Measurements from ENCODE around the gene OTOP3. TPM values are rescaled to one million over a fixed set of nuclear protein-coding genes. Genes with fewer than 3 reads are reported as not detected.

The OTOP3 gene
- total and polyA plus RNA-seq, 2 donors (not counting 3 experiments of a cell fraction or from before 2014, with no cell fraction given): not detected

DNA sequence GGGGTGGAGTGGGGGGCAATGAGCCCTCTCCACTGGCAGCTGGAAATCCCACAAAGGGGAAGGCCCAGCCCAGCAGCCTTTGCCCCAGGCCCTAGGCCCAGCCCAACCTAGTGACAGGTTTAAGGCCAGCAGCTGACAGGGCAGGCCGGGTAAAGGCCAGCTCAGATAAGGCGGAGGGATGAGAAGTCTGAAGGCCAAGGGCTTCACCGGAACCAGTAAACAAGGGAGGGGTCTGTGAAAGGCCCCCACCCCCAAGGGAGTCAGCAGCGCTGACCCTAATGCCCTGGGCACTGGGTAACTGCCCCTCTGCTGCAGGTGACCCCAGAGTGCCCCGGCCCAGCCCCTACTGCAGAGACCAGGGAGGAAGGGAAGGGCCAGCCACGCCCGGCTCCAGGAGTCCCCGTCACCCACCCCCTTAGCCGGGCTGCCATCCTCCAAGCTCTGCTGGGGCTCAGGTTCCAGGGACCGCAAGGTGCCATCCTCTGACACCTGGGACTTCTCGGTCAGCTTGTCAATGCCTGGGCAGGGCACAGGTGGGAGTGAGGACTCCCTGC, 17.5 kb downstream of the OTOP3 start:
- intact Hi-C loops (cut with micrococcal nuclease): no loop called here
- no peaks in the 10 kb centered on the region for H3K27me3 ChIP-seq (ENCODE audit: control insufficient read depth in 2 of 2, insufficient read depth in 2 of 2, low read length in 2 of 2)

DNA sequence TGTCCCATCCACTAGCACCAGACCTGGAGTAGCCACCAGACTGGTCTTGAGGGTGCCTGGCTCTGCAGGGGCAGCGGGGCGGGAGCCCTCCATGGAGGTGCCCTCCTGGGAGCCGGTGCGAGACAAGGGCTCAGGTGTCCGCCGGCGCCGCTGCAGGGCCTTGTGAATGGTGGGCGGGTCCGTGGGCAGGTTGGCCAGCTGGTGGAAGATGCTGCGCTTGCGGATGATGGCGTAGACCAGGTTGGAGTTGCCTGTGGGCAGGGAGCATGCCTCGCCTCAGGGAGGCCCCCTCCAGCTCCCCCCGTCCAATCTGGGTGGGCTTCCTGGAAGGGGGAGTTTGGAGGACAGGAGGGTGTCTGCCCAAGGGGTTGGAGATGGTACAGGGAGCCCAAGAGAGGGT, 18.4 kb downstream of the OTOP3 start:
- TF ChIP-seq POLR2AphosphoS5 (IDR thresholded peaks at IDR 0.05; ENCODE audit: insufficient read depth, low read depth, low read length) (no peak), JUN (IDR thresholded peaks at IDR 0.05; ENCODE audit: borderline replicate concordance, insufficient read depth, insufficient read length, low read depth) (no peak), GATA2 (IDR thresholded peaks at IDR 0.05; ENCODE audit: insufficient read depth, insufficient read length, low read depth, low read length) (no peak)
- TF ChIP-seq, protein P1, sequence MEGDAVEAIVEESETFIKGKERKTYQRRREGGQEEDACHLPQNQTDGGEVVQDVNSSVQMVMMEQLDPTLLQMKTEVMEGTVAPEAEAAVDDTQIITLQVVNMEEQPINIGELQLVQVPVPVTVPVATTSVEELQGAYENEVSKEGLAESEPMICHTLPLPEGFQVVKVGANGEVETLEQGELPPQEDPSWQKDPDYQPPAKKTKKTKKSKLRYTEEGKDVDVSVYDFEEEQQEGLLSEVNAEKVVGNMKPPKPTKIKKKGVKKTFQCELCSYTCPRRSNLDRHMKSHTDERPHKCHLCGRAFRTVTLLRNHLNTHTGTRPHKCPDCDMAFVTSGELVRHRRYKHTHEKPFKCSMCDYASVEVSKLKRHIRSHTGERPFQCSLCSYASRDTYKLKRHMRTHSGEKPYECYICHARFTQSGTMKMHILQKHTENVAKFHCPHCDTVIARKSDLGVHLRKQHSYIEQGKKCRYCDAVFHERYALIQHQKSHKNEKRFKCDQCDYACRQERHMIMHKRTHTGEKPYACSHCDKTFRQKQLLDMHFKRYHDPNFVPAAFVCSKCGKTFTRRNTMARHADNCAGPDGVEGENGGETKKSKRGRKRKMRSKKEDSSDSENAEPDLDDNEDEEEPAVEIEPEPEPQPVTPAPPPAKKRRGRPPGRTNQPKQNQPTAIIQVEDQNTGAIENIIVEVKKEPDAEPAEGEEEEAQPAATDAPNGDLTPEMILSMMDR (IDR thresholded peaks at IDR 0.05; ENCODE audit: extremely low read depth in 1 of 2, insufficient read depth in 1 of 2, low read depth in 1 of 2, low read length in 2 of 2): no peak
- no TSS peak for BruUV-seq (replicated peaks)
- dilution Hi-C loops (cut with MboI; ENCODE audit: extremely low pct_ligation_motif_present, low sequenced_read_pairs) (no loop called here), intact Hi-C loops (cut with micrococcal nuclease) (no loop called here)
- H3K9me3 ChIP-seq (replicated peaks; ENCODE audit: control insufficient read depth, insufficient read depth, low read length): no peaks in the 10 kb centered on the region
- no peak for DNase-seq (ENCODE audit: low read depth, low spot score)
- ChIA-PET CTCF (no interaction called here), POLR2A (no interaction called here)
- no peaks in the 10 kb centered on the region for H3K79me2 ChIP-seq (ENCODE audit: control insufficient read depth, insufficient read depth, low read length)
- H3K27me3 ChIP-seq (ENCODE audit: control insufficient read depth in 2 of 2, insufficient read depth in 2 of 2, low read length in 2 of 2): no peaks in the 10 kb centered on the region
- no peaks in the 10 kb centered on the region for H4K20me1 ChIP-seq (replicated peaks; ENCODE audit: control insufficient read depth, extremely low read depth, insufficient read depth, low read length)
- H3K27ac ChIP-seq (ENCODE audit: insufficient read depth, low read depth, low read length): no peak overlapping the region
- H3K4me1 ChIP-seq (ENCODE audit: control insufficient read depth, extremely low read depth, insufficient read depth, low read length): no peaks in the 10 kb centered on the region
- H2AFZ ChIP-seq (ENCODE audit: low read depth, low read length): no peak overlapping the region
- H3K9me1 ChIP-seq (replicated peaks; ENCODE audit: control insufficient read depth, extremely low read depth, insufficient read depth, low read length): no peaks in the 10 kb centered on the region
- H3K36me3 ChIP-seq (ENCODE audit: control insufficient read depth in 2 of 2, extremely low read depth in 1 of 2, insufficient read depth in 2 of 2, low read length in 2 of 2): no peaks in the 10 kb centered on the region
- no peak overlapping the region for H3K9ac ChIP-seq (replicated peaks; ENCODE audit: extremely low read depth, insufficient read depth, low read length)
- H3K4me3 ChIP-seq (replicated peaks in 1 of 3; ENCODE audit: insufficient read depth in 1 of 3, low read depth in 1 of 3, low read length in 3 of 3): no peak overlapping the region
- FAIRE-seq: no peak
- no peak overlapping the region for H3K4me2 ChIP-seq (ENCODE audit: insufficient read depth, low read length)

More for the DNA sequence above, 17.5 kb downstream of the OTOP3 start:
- Histone ChIP-seq H3K4me3 (replicated peaks in 1 of 3; ENCODE audit: insufficient read depth in 1 of 3, low read depth in 1 of 3, low read length in 3 of 3) (no peak overlapping the region), H3K36me3 (ENCODE audit: control insufficient read depth in 2 of 2, extremely low read depth in 1 of 2, insufficient read depth in 2 of 2, low read length in 2 of 2) (no peaks in the 10 kb centered on the region), H3K4me2 (ENCODE audit: insufficient read depth, low read length) (no peak overlapping the region), H3K9ac (replicated peaks; ENCODE audit: extremely low read depth, insufficient read depth, low read length) (no peak overlapping the region), H4K20me1 (replicated peaks; ENCODE audit: control insufficient read depth, extremely low read depth, insufficient read depth, low read length) (no peaks in the 10 kb centered on the region), H3K79me2 (ENCODE audit: control insufficient read depth, insufficient read depth, low read length) (no peaks in the 10 kb centered on the region), H3K27ac (ENCODE audit: insufficient read depth, low read depth, low read length) (no peak overlapping the region), H3K9me3 (replicated peaks; ENCODE audit: control insufficient read depth, insufficient read depth, low read length) (no peaks in the 10 kb centered on the region), H2AFZ (ENCODE audit: low read depth, low read length) (no peak overlapping the region), H3K4me1 (ENCODE audit: control insufficient read depth, extremely low read depth, insufficient read depth, low read length) (no peaks in the 10 kb centered on the region), H3K9me1 (replicated peaks; ENCODE audit: control insufficient read depth, extremely low read depth, insufficient read depth, low read length) (no peaks in the 10 kb centered on the region)
- dilution Hi-C loops (cut with MboI; ENCODE audit: extremely low pct_ligation_motif_present, low sequenced_read_pairs): no loop called here
- no peak for FAIRE-seq
- TF ChIP-seq, protein P2, sequence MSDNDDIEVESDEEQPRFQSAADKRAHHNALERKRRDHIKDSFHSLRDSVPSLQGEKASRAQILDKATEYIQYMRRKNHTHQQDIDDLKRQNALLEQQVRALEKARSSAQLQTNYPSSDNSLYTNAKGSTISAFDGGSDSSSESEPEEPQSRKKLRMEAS (IDR thresholded peaks at IDR 0.05; ENCODE audit: insufficient read depth, insufficient read length): no peak
- no peak for TF ChIP-seq JUN (IDR thresholded peaks at IDR 0.05; ENCODE audit: borderline replicate concordance, insufficient read depth, insufficient read length, low read depth)
- no peak for TF ChIP-seq POLR2AphosphoS5 (IDR thresholded peaks at IDR 0.05; ENCODE audit: insufficient read depth, low read depth, low read length)
- no TSS peak for BruUV-seq (replicated peaks)
- CTCF ChIA-PET: interaction anchor here (1.3 to 3.8 kb wide), 3 partner anchors 8 to 29 kb away, joined by 3 to 19 read pairs (median 5); partner anchors contain the start of gene OTOP2
- DNase-seq (ENCODE audit: low read depth, low spot score): no peak
- POLR2A ChIA-PET: no interaction called here

Measured in endothelial cell of umbilical vein (primary cell).